Adrenal gland (tissue), 5 donors: ENCODE results near the gene MKX.

Experiments
- CTCF ChIP-seq, 6 experiments: fragments of 450-650 bp in 4 of 6; fragments of 200-600 bp in 2 of 6; sonication (generic) in 1 of 6; IDR thresholded peaks; 1 replicate in 5 of 6; 2 replicates in 1 of 6; pipeline versions ENCODE4 v1.5.1 to v1.8.0; 2016 to 2021; ENCODE audit warnings: antibody characterized with exemption in 6 of 6, mild to moderate bottlenecking in 2 of 6, moderate library complexity in 1 of 6
- POLR2A ChIP-seq, 2 donors: fragments of 450-650 bp; IDR thresholded peaks; one replicate each; pipeline ENCODE4 v1.6.1; 2017; ENCODE audit warnings: antibody characterized with exemption in 2 of 2, mild to moderate bottlenecking in 2 of 2, moderate library complexity in 1 of 2
- donor health status: DM: no; HTN: no; CAD: no.

- TF ChIP-seq CTCF (IDR thresholded peaks at IDR 0.05) (no peak), POLR2A (IDR thresholded peaks at IDR 0.05) (no peak)
Observed at GRCh38 chr10:27659786-27660185, 85.8 kb downstream of the MKX start.
